GM21737 (cell line): ENCODE measurements around the gene PPM1K.

ENCODE experiments used
- ATAC-seq: cut with Tn5 transposase; IDR thresholded peaks from one replicate; pipeline ENCODE4 v1.9.1; 2021; ENCODE audit warnings: mild to moderate bottlenecking, moderate library complexity; ENCODE audit not compliant: unreplicated experiment

Gene PPM1K

GRCh38 chr4:88277711-88278225 is 6.6 kb downstream of the PPM1K start:
- ATAC-seq: no peak

- ATAC-seq: no peak
Measured at GRCh38 chr4:88276952-88277710, 7.2 kb downstream of the PPM1K start.

- ATAC-seq: no peak
Measured at GRCh38 chr4:88275949-88276515, 8.3 kb downstream of the PPM1K start.

DNA sequence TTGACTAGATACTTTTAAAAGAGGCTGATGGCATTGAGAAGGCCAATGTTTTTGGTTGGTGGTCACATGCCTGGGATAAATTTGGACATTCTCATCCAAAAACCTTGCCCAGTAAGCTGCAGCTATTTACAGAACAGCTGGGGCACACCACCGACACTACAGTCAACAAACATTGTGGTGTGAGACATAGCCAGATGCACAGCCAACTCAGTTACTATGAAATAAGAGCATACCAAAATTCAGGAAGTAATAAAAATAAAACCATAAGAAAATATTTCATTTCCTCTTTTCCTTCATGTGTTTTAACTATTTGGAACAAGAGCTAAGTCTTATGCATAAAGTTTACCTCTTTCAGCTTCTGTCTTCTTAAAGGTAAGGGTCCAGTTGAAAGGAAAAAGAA is 8.8 kb downstream of the PPM1K start:
- ATAC-seq: peak; percentile 57

- no peak for ATAC-seq
Measured at GRCh38 chr4:88268913-88269312, 15.4 kb downstream of the PPM1K start.

DNA sequence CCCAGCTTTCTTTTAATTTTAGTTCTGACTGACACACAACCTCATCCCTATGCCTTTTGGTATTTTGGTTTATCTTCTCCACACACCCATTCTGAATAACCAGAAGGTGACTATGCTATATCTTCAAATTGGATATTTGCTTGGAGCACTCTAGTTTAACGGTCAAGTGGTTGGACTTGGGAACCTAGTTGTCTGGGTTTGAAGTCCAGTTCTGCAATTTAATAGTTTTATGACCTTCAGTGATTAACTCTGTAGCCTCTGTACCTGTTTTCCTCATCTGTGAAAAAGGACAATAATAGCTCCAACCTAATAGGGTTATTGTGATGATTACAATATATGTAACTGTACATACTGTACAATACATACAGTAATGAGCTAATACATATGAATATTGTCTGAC is 20.0 kb downstream of the PPM1K start:
- no peak for ATAC-seq

DNA sequence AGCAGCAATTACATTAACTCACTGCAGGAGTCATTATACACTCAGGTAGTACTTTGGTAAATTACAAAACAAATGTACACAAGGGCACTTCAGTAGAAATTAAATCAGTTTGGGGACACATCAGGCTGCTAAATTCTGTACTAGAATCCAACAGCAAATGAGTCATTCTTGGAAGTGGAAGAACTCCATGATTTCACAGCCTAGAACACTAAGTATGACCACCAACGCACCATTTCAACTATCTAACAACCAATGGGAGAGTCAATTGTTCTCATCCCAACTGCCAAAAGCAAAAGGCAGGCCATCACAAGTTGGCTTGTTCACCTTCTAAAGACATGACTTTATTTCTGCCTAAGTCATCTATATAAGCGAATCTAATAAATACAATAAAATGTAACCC is 26.6 kb downstream of the PPM1K start:
- no peak for ATAC-seq

- ATAC-seq: no peak
Measured at GRCh38 chr4:88255111-88255510, 29.2 kb downstream of the PPM1K start.

DNA sequence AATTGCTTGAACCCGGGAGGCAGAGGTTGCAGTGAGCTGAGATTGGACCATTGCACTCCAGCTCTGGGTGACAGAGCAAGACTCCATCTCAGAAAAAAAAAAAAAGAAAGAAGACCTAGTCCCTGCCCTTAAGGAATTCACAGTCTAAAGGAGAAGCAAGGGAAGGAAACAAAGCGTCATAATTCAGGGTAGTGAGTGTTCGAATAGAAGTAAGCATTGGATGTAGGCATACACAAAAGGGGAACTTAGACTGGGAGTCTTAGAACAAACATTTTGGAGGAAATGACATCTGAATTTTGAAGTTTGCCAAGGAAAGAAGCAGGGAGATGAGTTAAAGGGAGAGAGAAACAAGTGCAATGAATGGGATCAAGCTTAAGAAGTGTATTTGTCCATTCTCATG is 32.4 kb downstream of the PPM1K start:
- no peak for ATAC-seq

GRCh38 chr4:88247148-88247547 is 37.2 kb downstream of the PPM1K start:
- ATAC-seq: no peak

- ATAC-seq: no peak
Measured at GRCh38 chr4:88246600-88246999, 37.8 kb downstream of the PPM1K start.

DNA sequence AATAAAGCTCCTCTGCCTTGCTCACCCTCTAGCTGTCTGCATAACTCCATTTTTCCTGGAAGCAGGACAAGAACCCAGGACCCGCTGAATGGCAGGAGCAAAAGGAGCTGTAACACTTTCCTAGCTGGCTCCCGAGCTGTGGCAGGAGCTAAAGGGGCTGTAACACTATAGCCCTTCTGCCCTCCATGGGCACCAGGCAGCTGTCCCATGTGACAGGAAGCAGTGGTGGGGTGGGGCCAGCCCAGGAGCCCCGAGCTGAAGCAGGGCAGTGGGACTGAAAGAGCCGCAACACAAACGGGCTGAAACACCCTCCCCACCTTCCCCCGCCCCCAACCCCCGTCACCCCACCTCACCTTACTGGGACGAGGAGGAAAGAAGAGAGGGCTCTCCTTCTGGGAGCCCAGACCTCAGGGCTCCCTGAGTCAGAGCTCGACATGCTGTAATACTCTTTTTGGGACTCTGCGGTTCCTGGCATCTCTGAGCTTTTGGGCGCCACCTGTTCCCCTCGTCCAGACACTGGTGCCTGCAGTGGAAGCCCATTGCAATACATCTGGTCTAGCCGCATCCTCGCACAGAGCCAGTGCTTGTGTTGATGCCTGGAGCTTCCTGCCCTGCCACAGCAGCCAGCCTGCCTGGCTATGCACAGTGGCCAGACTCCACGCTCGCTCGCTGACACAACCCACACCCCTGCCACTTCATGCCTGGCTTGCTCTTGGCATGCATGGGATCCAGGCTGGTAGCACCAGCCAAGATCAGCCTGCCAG is 39.4 kb downstream of the PPM1K start:
- no peak for ATAC-seq

- no peak for ATAC-seq
Measured at GRCh38 chr4:88244056-88244455, 40.3 kb downstream of the PPM1K start.

- ATAC-seq: no peak
Measured at GRCh38 chr4:88242144-88242543, 42.2 kb downstream of the PPM1K start.

- no peak for ATAC-seq
Measured at GRCh38 chr4:88240297-88240714, 44.1 kb downstream of the PPM1K start.

- ATAC-seq: no peak
Measured at GRCh38 chr4:88230969-88231771, 53.2 kb downstream of the PPM1K start.

DNA sequence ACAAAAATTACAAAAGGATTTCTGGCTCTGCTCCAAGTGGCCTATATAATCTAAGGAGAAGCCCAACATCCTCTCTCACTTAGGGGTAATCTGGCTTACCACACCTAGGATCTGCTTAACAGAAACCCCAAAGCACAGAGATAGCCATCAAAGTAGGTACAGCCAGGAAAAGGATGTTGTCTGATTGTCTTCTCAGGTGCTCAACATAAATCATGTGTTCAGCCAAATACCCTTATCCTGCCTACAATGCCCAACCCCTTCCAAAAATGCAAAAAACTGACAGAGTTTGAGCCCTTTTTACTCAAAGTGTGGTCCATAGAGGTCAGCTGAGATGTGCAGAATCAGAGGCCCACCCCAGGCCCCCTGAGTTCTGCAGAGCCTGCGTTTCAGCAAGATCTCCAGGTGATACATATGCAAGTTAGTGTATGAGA is 53.9 kb downstream of the PPM1K start:
- no peak for ATAC-seq

DNA sequence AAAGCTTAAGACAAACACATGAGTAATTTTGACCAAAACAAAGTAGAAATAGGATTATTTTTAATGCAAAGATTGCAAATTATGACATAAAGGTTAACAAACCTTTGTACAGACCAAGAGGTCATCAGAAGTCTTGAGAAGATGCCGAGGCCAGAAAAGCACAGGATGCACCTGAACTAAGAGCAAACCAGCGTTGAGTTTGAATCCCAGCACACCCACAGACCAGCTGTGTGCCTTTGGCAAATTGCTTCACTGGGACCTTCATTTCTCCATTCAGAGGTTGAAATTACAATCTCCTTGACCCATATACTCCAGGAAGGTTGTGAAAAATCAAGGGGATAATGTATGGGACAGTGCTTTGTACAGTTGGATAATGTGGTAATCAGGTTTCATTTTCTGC is 56.6 kb downstream of the PPM1K start:
- no peak for ATAC-seq

GRCh38 chr4:88226143-88226542 is 58.2 kb downstream of the PPM1K start:
- ATAC-seq: no peak

GRCh38 chr4:88225232-88226105 is 58.9 kb downstream of the PPM1K start:
- no peak for ATAC-seq
